Uterus (tissue), 4 donors: ENCODE measurements around the gene MUC5AC. TPM values are rescaled to one million over a fixed set of nuclear protein-coding genes. Genes with fewer than 3 reads are reported as not detected.

Experiments used
- DNase-seq, 2 donors: peaks; one replicate each; pipeline ENCODE4 v3.0.0-alpha.2; 2019 to 2020
- H3K27ac ChIP-seq, 2 donors: fragments of 200-600 bp; sonication (generic); 1 replicate in 1 of 2; 2 replicates in 1 of 2; pipeline ENCODE4 v1.5.1; 2016 to 2018
- H3K27me3 ChIP-seq, 2 donors: fragments of 200-600 bp; sonication (generic); one replicate each; pipeline ENCODE4 v1.5.1; 2018 to 2019; ENCODE audit warnings: control low read depth in 1 of 2
- H3K36me3 ChIP-seq, 2 donors: fragments of 200-600 bp; sonication (generic); one replicate each; pipeline ENCODE4 v1.5.1; 2019; ENCODE audit warnings: control low read depth in 1 of 2
- H3K4me1 ChIP-seq, 2 donors: fragments of 200-600 bp; sonication (generic); one replicate each; pipeline ENCODE4 v1.5.1; 2018 to 2019; ENCODE audit warnings: control low read depth in 1 of 2
- H3K4me3 ChIP-seq, 2 donors: fragments of 200-600 bp; sonication (generic); 1 replicate in 1 of 2; 2 replicates in 1 of 2; pipeline ENCODE4 v1.5.1; 2018 to 2019; ENCODE audit warnings: mild to moderate bottlenecking in 1 of 2
- H3K9me3 ChIP-seq, 2 donors: fragments of 200-600 bp; sonication (generic); one replicate each; pipeline ENCODE4 v1.5.1; 2019; ENCODE audit warnings: control low read depth in 1 of 2
- CTCF ChIP-seq, 4 experiments: fragments of 200-600 bp in 2 of 4; fragments of 450-650 bp in 2 of 4; sonication (generic) in 2 of 4; IDR thresholded peaks; one replicate each; pipeline ENCODE4 v1.5.1; 2016 to 2019; ENCODE audit warnings: antibody characterized with exemption in 4 of 4, mild to moderate bottlenecking in 2 of 4, moderate library complexity in 1 of 4
- POLR2A ChIP-seq, 2 donors: fragments of 450-650 bp; IDR thresholded peaks; one replicate each; pipeline ENCODE4 v1.6.1; 2016; ENCODE audit warnings: antibody characterized with exemption in 2 of 2, mild to moderate bottlenecking in 1 of 2, moderate library complexity in 1 of 2
- intact Hi-C: fragments of 100-400 bp; cut with DNase I; formaldehyde crosslinking; loops from one replicate; pipeline ENCODE4 v1.15.1; 2023; ENCODE audit warnings: low total_unique reads
- total RNA-seq, 4 donors: library from RNA; depleted of rRNA in 3 of 4; stranded (reverse); fragments of >200 nt in 3 of 4; gene quantifications; one replicate each; pipeline versions ENCODE4 v1.1.0 to v1.2.4, GENCODE V29; 2014 to 2023
- donor health status: DM: yes; HTN: yes; CAD: no.

Gene MUC5AC
- total RNA-seq, 4 donors from 2014 or later, result under 0.01 TPM; not detected in 3

- peak in 1 of 2 donors; percentile 7 for DNase-seq
- no peak overlapping the region for H3K27ac ChIP-seq
- no peak overlapping the region for H3K4me3 ChIP-seq
- H3K27me3 ChIP-seq, result peaks cover 0 to 13% of the 10 kb centered on the region in 2 donors
- no peaks in the 10 kb centered on the region for H3K4me1 ChIP-seq
- intact Hi-C loops, result loop anchor here (10.0 kb wide), 1 partner anchor 311 kb away; no protein-coding TSS in a partner anchor
- H3K9me3 ChIP-seq, result no peaks in the 10 kb centered on the region
- TF ChIP-seq CTCF (IDR thresholded peaks at IDR 0.05), result no peak
- TF ChIP-seq POLR2A (IDR thresholded peaks at IDR 0.05), result no peak
- H3K36me3 ChIP-seq, result no peaks in the 10 kb centered on the region
Measured at GRCh38 chr11:1203505-1204271, 45.9 kb downstream of the MUC5AC start.

- intact Hi-C loops, result loop anchor here (10.0 kb wide), 1 partner anchor 310 kb away; no protein-coding TSS in a partner anchor
- no peak for DNase-seq
Measured at GRCh38 chr11:1204381-1205101, 46.8 kb downstream of the MUC5AC start.

GRCh38 chr11:1205121-1205986 lies 47.6 kb downstream of the MUC5AC start:
- Histone ChIP-seq H3K27me3 (no peaks in the 10 kb centered on the region), H3K27ac (no peak overlapping the region), H3K4me3 (no peak overlapping the region), H3K9me3 (no peaks in the 10 kb centered on the region), H3K36me3 (no peaks in the 10 kb centered on the region), H3K4me1 (no peaks in the 10 kb centered on the region)
- peak in 1 of 2 donors; percentile 4 for DNase-seq
- TF ChIP-seq POLR2A (IDR thresholded peaks at IDR 0.05), result no peak
- TF ChIP-seq CTCF (IDR thresholded peaks at IDR 0.05), result no peak
- intact Hi-C loops, result loop anchor here (10.0 kb wide), 1 partner anchor 309 kb away; no protein-coding TSS in a partner anchor

More at GRCh38 chr11:1204381-1205101, 46.8 kb downstream of the MUC5AC start:
- TF ChIP-seq POLR2A (IDR thresholded peaks at IDR 0.05) (no peak), CTCF (IDR thresholded peaks at IDR 0.05) (no peak)
- Histone ChIP-seq H3K27ac (no peak overlapping the region), H3K36me3 (no peaks in the 10 kb centered on the region), H3K4me1 (no peaks in the 10 kb centered on the region), H3K27me3 (peaks cover 0 to 6% of the 10 kb centered on the region in 2 donors), H3K9me3 (no peaks in the 10 kb centered on the region), H3K4me3 (no peak overlapping the region)

GRCh38 chr11:1205987-1206331 lies 48.2 kb downstream of the MUC5AC start:
- Histone ChIP-seq H3K27me3 (no peaks in the 10 kb centered on the region), H3K9me3 (no peaks in the 10 kb centered on the region), H3K27ac (no peak overlapping the region), H3K36me3 (no peaks in the 10 kb centered on the region), H3K4me1 (no peaks in the 10 kb centered on the region), H3K4me3 (no peak overlapping the region)
- intact Hi-C loops, result loop anchor here (10.0 kb wide), 1 partner anchor 309 kb away; no protein-coding TSS in a partner anchor
- DNase-seq, result peak in 1 of 2 donors; percentile 2
- TF ChIP-seq POLR2A (IDR thresholded peaks at IDR 0.05), result no peak
- TF ChIP-seq CTCF (IDR thresholded peaks at IDR 0.05), result no peak
